CD4-positive, CD25-positive, alpha-beta regulatory T cell (primary cell): ENCODE data around the gene ADAMTSL3. TPM values are rescaled to one million over a fixed set of nuclear protein-coding genes. Genes with fewer than 3 reads are reported as not detected.
"Not testable (repeated sequence)": the region's sequence is repeated elsewhere in the genome, so short reads cannot be mapped to it uniquely, and the experiment has no call there.

Source experiments
- ATAC-seq, 2 donors: fragments of 150-1000 bp; cut with Tn5 transposase; one replicate each; pipeline ENCODE4 v1.10.0; 2021; ENCODE audit warnings: low read depth in 2 of 2, moderate number of reproducible peaks in 2 of 2, moderate library complexity in 1 of 2
- DNase-seq, 3 donors: peaks; one replicate each; pipeline versions ENCODE4 v3.0.0 to v3.0.0-alpha.2; 2012 to 2022; ENCODE audit warnings: mixed read lengths in 1 of 3
- H3K27ac ChIP-seq: one replicate; pipeline ENCODE4 v1.7.0; 2013; ENCODE audit warnings: mild to moderate bottlenecking, low read length; ENCODE audit not compliant: insufficient read depth, poor library complexity, severe bottlenecking
- H3K27me3 ChIP-seq: one replicate; pipeline ENCODE4 v1.7.0; 2013; ENCODE audit warnings: low read length; ENCODE audit not compliant: control insufficient read depth, insufficient read depth
- H3K36me3 ChIP-seq: one replicate; pipeline ENCODE4 v1.7.0; 2013; ENCODE audit warnings: mild to moderate bottlenecking, low read length, moderate library complexity; ENCODE audit not compliant: control insufficient read depth, insufficient read depth
- H3K4me1 ChIP-seq: 2 replicates; pipeline ENCODE4 v1.7.0; 2013; ENCODE audit warnings: mild to moderate bottlenecking, low read length; ENCODE audit not compliant: insufficient read depth, control insufficient read depth, poor library complexity, severe bottlenecking
- H3K4me3 ChIP-seq: one replicate; pipeline ENCODE4 v1.7.0; 2013; ENCODE audit warnings: low read depth, mild to moderate bottlenecking, low read length, moderate library complexity
- H3K9me3 ChIP-seq, 2 experiments: 1 replicate in 1 of 2; 2 replicates in 1 of 2; pipeline ENCODE4 v1.7.0; 2013; ENCODE audit warnings: low read length in 2 of 2, mild to moderate bottlenecking in 1 of 2, moderate library complexity in 1 of 2; ENCODE audit not compliant: control insufficient read depth in 2 of 2
- H3K27ac Mint-ChIP-seq, 3 donors: one replicate each; pipeline ENCODE4 v1.8.0; 2020 to 2022; ENCODE audit warnings: mild to moderate bottlenecking in 3 of 3, mixed read lengths in 3 of 3, moderate library complexity in 2 of 3
- H3K27me3 Mint-ChIP-seq: one replicate; pipeline ENCODE4 v1.8.0; 2022; ENCODE audit warnings: mild to moderate bottlenecking, mixed read lengths
- H3K36me3 Mint-ChIP-seq: one replicate; pipeline ENCODE4 v1.8.0; 2020; ENCODE audit warnings: mixed read lengths
- H3K4me1 Mint-ChIP-seq, 4 donors: one replicate each; pipeline ENCODE4 v1.8.0; 2020 to 2022; ENCODE audit warnings: mixed read lengths in 4 of 4, mild to moderate bottlenecking in 1 of 4
- H3K4me3 Mint-ChIP-seq, 4 donors: one replicate each; pipeline ENCODE4 v1.8.0; 2020 to 2022; ENCODE audit warnings: mild to moderate bottlenecking in 4 of 4, mixed read lengths in 4 of 4, moderate library complexity in 3 of 4
- H3K9me3 Mint-ChIP-seq, 7 donors: one replicate each; pipeline ENCODE4 v1.8.0; 2020 to 2022; ENCODE audit warnings: mixed read lengths in 7 of 7, mild to moderate bottlenecking in 3 of 7, moderate library complexity in 2 of 7
- polyA plus RNA-seq, 4 donors: library from polyadenylated mRNA; unstranded; fragments of 300-500 nt; fragmentation: Illumina TruSeq; gene quantifications; one replicate each; pipeline ENCODE4 v1.2.3, GENCODE V29; 2021
- total RNA-seq: library from RNA; stranded (reverse); gene quantifications from one replicate; pipeline ENCODE4 v1.2.3, GENCODE V29; 2022

The ADAMTSL3 gene
- total and polyA plus RNA-seq, 5 donors from 2014 or later: not detected

DNA sequence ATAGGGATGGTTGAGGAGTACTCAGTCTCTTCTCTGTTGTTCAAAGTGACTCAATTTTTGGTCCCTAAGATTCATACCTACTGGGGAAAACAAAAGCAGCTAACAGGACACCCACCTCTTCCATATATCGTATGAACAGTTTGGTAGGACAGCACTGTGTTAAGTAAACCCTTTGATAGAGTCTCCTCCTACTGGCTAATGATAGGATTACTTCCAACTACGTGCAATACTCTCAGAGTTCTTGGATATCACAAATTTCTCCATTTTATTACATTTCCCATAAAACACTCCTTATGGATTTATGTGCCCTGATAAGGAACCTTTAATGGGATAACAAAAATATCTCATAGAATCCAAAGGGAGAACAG, 381.5 kb downstream of the ADAMTSL3 start:
- H3K27me3 ChIP-seq: peaks cover 5% of the 10 kb centered on the region
- peak overlapping the region in 1 of 3 donors; percentile 29 for H3K27ac Mint-ChIP-seq
- H3K4me3 ChIP-seq: no peak overlapping the region
- peaks cover 0 to 1% (median 0%) of the 10 kb centered on the region in 7 donors for H3K9me3 Mint-ChIP-seq
- H3K36me3 Mint-ChIP-seq: no peaks in the 10 kb centered on the region
- ATAC-seq: no peak
- H3K4me1 ChIP-seq: no peaks in the 10 kb centered on the region
- H3K4me1 Mint-ChIP-seq: no peaks in the 10 kb centered on the region
- no peaks in the 10 kb centered on the region for H3K9me3 ChIP-seq
- H3K4me3 Mint-ChIP-seq: no peak overlapping the region
- no peak overlapping the region for H3K27ac ChIP-seq
- peak in 1 of 3 donors; percentile 18 for DNase-seq
- peaks cover 16% of the 10 kb centered on the region for H3K27me3 Mint-ChIP-seq
- no peaks in the 10 kb centered on the region for H3K36me3 ChIP-seq

DNA sequence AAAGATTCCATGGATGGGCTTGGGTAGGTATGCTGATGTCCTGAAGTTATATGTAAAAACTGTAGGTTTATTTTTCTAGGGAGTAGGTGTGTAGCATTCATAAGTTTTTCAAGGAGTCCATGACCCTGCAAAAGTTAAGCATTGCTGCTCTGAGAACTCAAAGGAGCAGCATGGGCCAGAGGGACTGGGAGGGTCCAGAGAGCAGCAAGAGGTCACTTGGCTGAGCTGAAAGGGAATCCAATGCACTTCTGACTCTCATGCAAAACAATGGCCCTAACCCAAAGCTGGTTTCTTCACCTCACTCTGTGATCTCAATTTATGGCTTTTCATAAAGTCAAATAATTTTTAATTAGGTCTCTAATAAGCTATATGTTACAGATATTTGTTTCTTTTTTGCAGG, 383.4 kb downstream of the ADAMTSL3 start:
- H3K27me3 Mint-ChIP-seq: peaks cover 16% of the 10 kb centered on the region
- H3K27ac ChIP-seq: no peak overlapping the region
- no peak for ATAC-seq
- no peaks in the 10 kb centered on the region for H3K4me1 Mint-ChIP-seq
- H3K4me3 ChIP-seq: no peak overlapping the region
- no peak overlapping the region for H3K27ac Mint-ChIP-seq
- H3K4me3 Mint-ChIP-seq: no peak overlapping the region
- H3K9me3 ChIP-seq: no peaks in the 10 kb centered on the region
- H3K9me3 Mint-ChIP-seq: peaks cover 0 to 4% (median 0%) of the 10 kb centered on the region in 7 donors
- DNase-seq: no peak
- peaks cover 5% of the 10 kb centered on the region for H3K27me3 ChIP-seq
- no peaks in the 10 kb centered on the region for H3K4me1 ChIP-seq
- no peaks in the 10 kb centered on the region for H3K36me3 Mint-ChIP-seq
- H3K36me3 ChIP-seq: no peaks in the 10 kb centered on the region

DNA sequence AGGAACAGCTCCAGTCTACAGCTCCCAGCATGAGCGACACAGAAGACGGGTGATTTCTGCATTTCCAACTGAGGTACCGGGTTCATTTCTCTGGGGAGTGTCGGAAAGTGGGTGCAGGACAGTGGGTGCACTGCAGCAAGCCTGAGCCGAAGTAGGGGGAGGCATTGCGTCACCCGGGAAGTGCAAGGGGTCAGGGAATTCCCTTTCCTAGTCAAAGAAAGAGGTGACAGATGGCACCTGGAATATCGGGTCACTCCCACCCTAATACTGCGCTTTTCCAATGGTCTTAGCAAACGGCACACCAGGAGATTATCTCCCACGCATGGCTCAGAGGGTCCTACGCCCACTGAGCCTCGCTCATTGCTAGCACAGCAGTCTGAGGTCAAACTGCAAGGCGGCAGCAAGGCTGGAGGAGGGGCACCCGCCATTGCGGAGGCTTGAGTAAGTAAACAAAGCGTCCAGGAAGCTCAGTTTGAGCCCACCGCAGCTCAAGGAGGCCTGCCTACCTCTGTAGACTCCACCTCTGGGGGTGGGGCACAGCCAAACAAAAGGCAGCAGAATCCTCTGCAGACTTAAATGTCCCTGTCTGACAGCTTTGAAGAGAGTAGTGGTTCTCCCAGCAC, 388.6 kb downstream of the ADAMTSL3 start:
- not testable (repeated sequence) for H3K27ac ChIP-seq, H3K36me3 ChIP-seq

DNA sequence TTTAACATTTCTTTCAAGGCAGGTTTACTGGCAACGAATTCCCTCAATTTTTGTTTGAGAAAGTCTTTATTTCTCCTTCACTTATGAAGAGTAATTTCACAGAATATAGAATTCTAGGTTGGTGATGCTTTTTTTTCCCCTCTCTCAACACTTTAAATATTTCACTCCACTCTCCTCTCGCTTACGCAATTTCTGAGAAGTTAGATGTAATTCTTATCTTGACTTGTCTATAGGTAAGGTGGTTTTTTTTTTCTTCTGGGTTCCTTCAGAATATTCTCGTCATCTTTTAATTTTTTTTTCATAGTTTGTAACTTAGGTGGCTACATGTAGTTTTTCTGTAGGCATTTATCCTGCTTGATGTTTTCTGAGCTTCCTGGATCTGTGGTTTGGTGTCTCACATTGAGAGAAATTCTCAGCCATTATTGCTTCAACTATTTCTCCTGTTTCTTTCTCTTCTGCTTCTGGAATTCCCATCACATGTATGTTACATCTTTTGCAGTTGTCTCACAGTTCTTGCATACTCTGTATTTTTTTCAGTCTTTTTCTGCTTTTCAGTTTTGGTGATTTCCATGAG, 392.2 kb downstream of the ADAMTSL3 start:
- Mint-ChIP-seq H3K27ac (no peak overlapping the region), H3K4me1 (no peaks in the 10 kb centered on the region), H3K27me3 (no peaks in the 10 kb centered on the region), H3K9me3 (peaks cover 0 to 24% (median 8%) of the 10 kb centered on the region in 7 donors), H3K36me3 (no peaks in the 10 kb centered on the region), H3K4me3 (no peak overlapping the region)
- H3K4me3 ChIP-seq: no peak overlapping the region
- H3K9me3 ChIP-seq: no peaks in the 10 kb centered on the region
- no peaks in the 10 kb centered on the region for H3K36me3 ChIP-seq
- DNase-seq: no peak
- no peak overlapping the region for H3K27ac ChIP-seq
- no peaks in the 10 kb centered on the region for H3K4me1 ChIP-seq
- ATAC-seq: no peak
- H3K27me3 ChIP-seq: no peaks in the 10 kb centered on the region

More for the DNA sequence above, 388.6 kb downstream of the ADAMTSL3 start:
- not testable (repeated sequence) for H3K4me3 Mint-ChIP-seq, H3K4me1 Mint-ChIP-seq, DNase-seq, H3K36me3 Mint-ChIP-seq, ATAC-seq, H3K9me3 ChIP-seq, H3K4me1 ChIP-seq, H3K27me3 ChIP-seq, H3K4me3 ChIP-seq, H3K27ac Mint-ChIP-seq
- Mint-ChIP-seq H3K27me3 (peaks cover 16% of the 10 kb centered on the region), H3K9me3 (peaks cover 0 to 22% (median 7%) of the 10 kb centered on the region in 7 donors)

DNA sequence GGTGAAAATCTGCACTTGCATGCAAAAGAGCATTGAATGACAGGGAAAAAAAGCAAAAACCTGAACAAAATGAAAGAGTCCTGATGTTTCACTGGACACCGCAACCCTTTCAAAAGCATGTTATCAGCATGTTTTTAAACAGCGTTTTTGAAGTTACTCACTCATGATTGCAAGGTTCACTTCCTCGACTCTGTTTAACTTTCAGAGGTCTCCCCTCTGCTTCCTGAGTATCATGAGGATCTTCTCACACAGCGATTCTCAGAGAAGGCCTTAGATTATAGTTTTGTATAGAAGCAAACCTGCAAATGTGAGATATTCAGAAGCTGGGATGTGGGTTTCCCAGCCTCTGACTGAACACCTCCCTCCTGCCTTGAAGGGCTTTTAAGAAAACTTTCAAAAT, 395.6 kb downstream of the ADAMTSL3 start:
- H3K27ac ChIP-seq, H3K36me3 Mint-ChIP-seq, H3K4me1 Mint-ChIP-seq, ATAC-seq, DNase-seq, H3K27me3 Mint-ChIP-seq, H3K36me3 ChIP-seq, H3K4me1 ChIP-seq, H3K4me3 Mint-ChIP-seq, H3K27me3 ChIP-seq, H3K27ac Mint-ChIP-seq, H3K9me3 ChIP-seq, H3K4me3 ChIP-seq: not testable (repeated sequence)
- H3K9me3 Mint-ChIP-seq: peaks cover 0 to 20% (median 5%) of the 10 kb centered on the region in 7 donors

DNA sequence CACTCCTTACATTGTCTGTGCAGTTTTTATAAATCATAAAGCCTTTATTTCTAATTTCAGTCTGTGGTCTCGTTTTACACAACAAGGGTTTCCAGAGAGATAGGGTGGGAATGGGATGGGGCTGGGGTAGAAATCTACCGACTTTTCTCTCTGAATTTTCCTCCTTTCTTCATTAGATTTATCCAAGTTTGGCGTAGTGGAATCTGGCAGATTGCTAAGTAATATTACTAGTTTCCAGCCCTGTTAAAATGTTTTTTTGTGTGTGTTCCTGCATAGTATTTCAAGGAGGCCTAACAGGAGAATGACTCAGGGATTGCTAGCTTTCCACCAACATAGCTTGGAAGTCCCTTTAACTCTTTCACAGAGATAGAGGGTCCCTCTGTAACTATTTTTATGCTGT, 396.2 kb downstream of the ADAMTSL3 start:
- Mint-ChIP-seq H3K9me3 (peaks cover 0 to 20% (median 6%) of the 10 kb centered on the region in 7 donors), H3K36me3 (no peaks in the 10 kb centered on the region), H3K27ac (no peak overlapping the region), H3K4me3 (no peak overlapping the region), H3K4me1 (no peaks in the 10 kb centered on the region), H3K27me3 (no peaks in the 10 kb centered on the region)
- H3K27ac ChIP-seq: no peak overlapping the region
- H3K4me1 ChIP-seq: no peaks in the 10 kb centered on the region
- H3K4me3 ChIP-seq: no peak overlapping the region
- H3K27me3 ChIP-seq: no peaks in the 10 kb centered on the region
- H3K9me3 ChIP-seq: no peaks in the 10 kb centered on the region
- H3K36me3 ChIP-seq: no peaks in the 10 kb centered on the region
- ATAC-seq: no peak
- DNase-seq: no peak

DNA sequence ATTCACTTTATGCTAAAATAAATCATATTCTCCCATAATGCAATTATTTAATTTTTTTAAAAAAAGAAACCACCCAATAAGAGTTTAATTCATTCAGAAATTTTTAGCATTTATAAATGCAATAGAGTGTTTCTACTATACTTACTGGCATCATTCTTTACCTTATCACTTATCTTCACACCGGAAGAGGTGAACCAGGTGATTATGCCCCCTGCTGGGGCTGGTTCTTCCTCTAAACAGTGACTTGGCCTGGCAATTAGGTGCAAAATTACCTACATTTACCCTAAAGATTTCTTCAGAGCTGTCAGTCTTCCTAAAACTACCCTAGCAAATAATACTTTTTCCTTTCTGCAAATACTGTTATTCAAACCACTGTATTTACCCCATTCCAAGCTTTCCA, 397.2 kb downstream of the ADAMTSL3 start:
- H3K4me1 ChIP-seq, H3K36me3 ChIP-seq, H3K36me3 Mint-ChIP-seq, H3K4me1 Mint-ChIP-seq, H3K27ac ChIP-seq, H3K9me3 ChIP-seq, H3K4me3 ChIP-seq, H3K27me3 ChIP-seq, H3K27me3 Mint-ChIP-seq, H3K27ac Mint-ChIP-seq, DNase-seq, H3K4me3 Mint-ChIP-seq: not testable (repeated sequence)
- peaks cover 0 to 16% (median 2%) of the 10 kb centered on the region in 7 donors for H3K9me3 Mint-ChIP-seq
- ATAC-seq: peak in 1 of 2 donors; percentile 52

DNA sequence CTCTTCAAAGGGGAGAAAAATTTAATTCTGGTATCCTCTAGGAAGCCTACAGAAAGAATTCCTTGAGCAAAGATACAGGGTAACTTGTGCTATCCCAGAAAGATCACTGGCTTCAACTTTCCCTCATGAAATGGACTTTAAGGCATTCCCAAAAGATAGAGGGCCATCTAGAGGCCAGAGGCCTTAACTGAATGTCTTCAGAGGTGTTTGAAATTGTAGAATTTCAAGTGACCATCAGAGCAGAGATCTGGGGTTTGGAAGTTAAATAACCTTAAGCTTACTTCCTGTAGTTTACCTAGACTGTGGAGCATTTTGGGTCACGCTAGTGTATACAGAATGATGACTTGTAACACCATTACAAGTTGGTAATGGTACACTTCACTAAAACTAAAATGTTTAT, 400.6 kb downstream of the ADAMTSL3 start:
- H3K4me3 ChIP-seq, H3K27me3 ChIP-seq, H3K4me1 Mint-ChIP-seq, H3K36me3 ChIP-seq, H3K27ac Mint-ChIP-seq, H3K4me3 Mint-ChIP-seq, H3K4me1 ChIP-seq, H3K27ac ChIP-seq, H3K36me3 Mint-ChIP-seq, H3K27me3 Mint-ChIP-seq, ATAC-seq, DNase-seq, H3K9me3 ChIP-seq: not testable (repeated sequence)
- peaks cover 0 to 19% (median 9%) of the 10 kb centered on the region in 7 donors for H3K9me3 Mint-ChIP-seq
